WI38 (cell line): ENCODE data around the gene PRSS38.

Experiments used
- H3K4me3 ChIP-seq: 2 replicates; pipeline ENCODE4 v1.5.1; 2011; ENCODE audit warnings: low read depth, mild to moderate bottlenecking, control low read depth, low read length
- CTCF ChIP-seq: IDR thresholded peaks from 2 replicates; pipeline ENCODE4 v1.5.1; 2012; ENCODE audit warnings: low read depth, mild to moderate bottlenecking, control low read depth, low read length

Gene PRSS38

GRCh38 chr1:227796359-227796915, 19.0 kb upstream of the PRSS38 start:
- H3K4me3 ChIP-seq = no peak overlapping the region
- no peak for TF ChIP-seq CTCF

DNA sequence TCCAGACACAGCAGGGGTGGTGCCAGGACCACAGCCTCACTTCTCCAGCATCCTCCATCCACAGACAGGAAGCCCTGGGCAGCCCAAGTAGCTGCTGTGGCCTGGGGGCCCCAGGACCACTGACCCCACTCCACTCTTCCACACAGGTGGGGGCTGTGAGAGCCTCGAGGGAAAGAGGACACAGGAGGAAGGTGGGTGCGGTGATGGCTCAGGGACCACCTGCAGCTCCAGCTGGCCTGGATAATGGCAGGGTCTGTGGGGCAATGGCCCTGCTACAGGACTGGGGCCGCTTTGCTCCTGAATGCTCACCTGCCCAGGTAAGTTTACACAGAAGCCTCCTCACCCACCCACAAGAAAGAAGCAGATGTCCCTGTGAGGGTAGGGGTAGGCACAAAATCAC, 18.3 kb upstream of the PRSS38 start:
- TF ChIP-seq CTCF = no peak
- no peak overlapping the region for H3K4me3 ChIP-seq

DNA sequence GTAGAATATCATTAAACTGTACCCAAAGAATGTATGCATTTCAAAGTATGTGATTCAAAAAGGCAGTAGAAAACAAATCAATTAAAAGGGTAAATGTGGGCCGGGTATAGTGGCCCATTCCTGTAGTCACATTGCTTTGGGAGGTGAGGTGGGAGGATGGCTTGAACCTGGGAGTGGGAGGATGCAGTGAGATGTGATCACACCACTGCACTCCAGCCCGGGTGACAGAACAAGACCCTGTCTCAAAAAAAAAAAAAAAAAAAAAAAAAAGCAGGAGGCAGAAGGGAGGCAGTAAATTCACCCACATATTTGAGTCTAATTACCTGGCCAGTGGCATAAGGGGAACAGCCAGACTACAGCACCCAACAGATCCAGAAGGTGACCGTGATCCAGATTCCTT, 17.9 kb upstream of the PRSS38 start:
- no peak overlapping the region for H3K4me3 ChIP-seq
- TF ChIP-seq CTCF = no peak

DNA sequence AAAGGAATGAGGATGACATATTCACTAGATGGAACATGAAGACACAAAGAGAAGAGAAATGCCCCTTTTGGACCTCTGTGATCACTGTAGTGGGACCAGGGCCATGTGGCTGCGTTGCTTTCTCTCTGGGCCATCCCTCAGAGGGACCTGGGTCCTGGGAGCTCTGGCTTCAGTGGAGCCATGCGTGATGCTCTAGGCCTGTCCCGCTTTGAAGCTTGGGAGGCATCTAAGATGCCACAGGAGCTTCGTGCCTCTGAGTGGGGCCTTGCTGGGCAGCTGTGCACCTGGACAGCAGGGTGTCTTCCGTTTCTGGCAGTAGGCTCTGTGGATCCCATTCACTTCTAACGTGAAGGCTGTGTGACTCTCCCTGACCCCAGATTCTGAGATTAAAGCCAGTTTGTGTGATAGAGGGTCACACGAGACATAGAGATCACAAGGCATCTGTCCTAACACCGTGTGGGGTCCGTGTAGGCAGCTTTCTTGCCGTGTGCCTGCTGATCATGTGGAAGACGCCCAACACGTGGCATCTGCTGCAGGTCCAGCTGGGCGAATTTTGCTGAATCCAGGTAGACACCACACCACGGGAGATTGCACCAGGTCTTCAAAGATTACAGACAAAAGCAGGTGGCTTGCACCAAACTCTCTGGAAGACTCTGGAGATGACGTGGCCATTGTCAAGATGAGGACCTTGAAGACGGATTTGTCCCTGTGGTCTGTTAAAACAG, 17.2 kb upstream of the PRSS38 start:
- TF ChIP-seq CTCF = no peak
- no peak overlapping the region for H3K4me3 ChIP-seq

- no peak overlapping the region for H3K4me3 ChIP-seq
- no peak for TF ChIP-seq CTCF
These were observed 15.7 kb upstream of the PRSS38 start for GRCh38 chr1:227799756-227800155.

GRCh38 chr1:227803933-227804332, 11.5 kb upstream of the PRSS38 start:
- no peak overlapping the region for H3K4me3 ChIP-seq
- TF ChIP-seq CTCF = no peak

GRCh38 chr1:227805606-227806197, 9.8 kb upstream of the PRSS38 start:
- H3K4me3 ChIP-seq = no peak overlapping the region
- TF ChIP-seq CTCF = no peak
